K562 (cell line): ENCODE data around the gene MAP3K14. TPM values are rescaled to one million over a fixed set of nuclear protein-coding genes. Genes with fewer than 3 reads are reported as not detected.

ENCODE experiments used
- ATAC-seq: fragments of 200-7000 bp; cut with Tn5 transposase; 3 replicates; pipeline ENCODE4 v1.9.1; 2020; ENCODE audit warnings: moderate library complexity
- BruUV-seq: library from RNA; stranded (reverse); fragments of 400-500 nt; replicated peaks from 2 replicates; lab custom pipeline; 2021; lab: Mats Ljungman, UMichigan
- CTCF ChIA-PET: fragments of 300-600 bp; formaldehyde crosslinking; extraction: SDS; loops from one replicate; lab custom pipeline; 2021; ENCODE audit warnings: low intra/inter-chr PET ratio; lab: Yijun Ruan, JAX
- POLR2A ChIA-PET: fragments of 300-600, 350-650 bp; sonication (Branson Sonifier 250); formaldehyde crosslinking; extraction: SDS; loops from one replicate; lab custom pipeline; 2021; ENCODE audit warnings: antibody characterized with exemption, inconsistent platforms; lab: Yijun Ruan, JAX
- DNase-seq, 4 experiments: peaks; one replicate each; pipeline versions ENCODE4 v3.0.0 to v3.0.0-alpha.2; 2011 to 2018; ENCODE audit warnings: low spot score in 3 of 4, mixed read lengths in 3 of 4; ENCODE audit errors: extremely low read depth in 1 of 4
- FAIRE-seq: peaks from 2 replicates; lab custom pipeline; 2011; peaks lifted over from hg19 to GRCh38; lab: Jason Lieb, UNC
- H2AFZ ChIP-seq: 2 replicates; pipeline ENCODE4 v1.6.0; 2011; ENCODE audit warnings: low read depth, low read length, control low read depth, inconsistent platforms
- H3K27ac ChIP-seq: fragments of 200-600 bp; 3 replicates; pipeline ENCODE4 v1.8.0; 2011; ENCODE audit warnings: low read depth, mild to moderate bottlenecking, control low read depth, inconsistent platforms, low read length, moderate library complexity, mixed read lengths; ENCODE audit errors: extremely low read depth
- H3K27me3 ChIP-seq, 2 experiments: fragments of 300-600 bp in 1 of 2; 2 replicates in 1 of 2; 3 replicates in 1 of 2; pipeline versions ENCODE4 v1.6.0 to v1.8.0; 2011; ENCODE audit warnings: inconsistent platforms in 2 of 2, low read length in 2 of 2, mild to moderate bottlenecking in 1 of 2, mixed read lengths in 1 of 2, moderate library complexity in 1 of 2; ENCODE audit not compliant: control insufficient read depth in 2 of 2, insufficient read depth in 2 of 2
- H3K36me3 ChIP-seq: fragments of 300-600 bp; 3 replicates; pipeline ENCODE4 v1.8.0; 2011; ENCODE audit warnings: mild to moderate bottlenecking, low read length, inconsistent platforms; ENCODE audit not compliant: control insufficient read depth, insufficient read depth
- H3K4me1 ChIP-seq, 2 experiments: fragments of 200-600 bp in 1 of 2; replicated peaks in 1 of 2; 2 replicates in 1 of 2; 3 replicates in 1 of 2; pipeline versions ENCODE4 v1.5.1 to v1.8.0; 2011; ENCODE audit warnings: inconsistent platforms in 2 of 2, low read length in 2 of 2, mild to moderate bottlenecking in 1 of 2, mixed read lengths in 1 of 2, moderate library complexity in 1 of 2; ENCODE audit not compliant: control insufficient read depth in 2 of 2, insufficient read depth in 2 of 2
- H3K4me2 ChIP-seq: 2 replicates; pipeline ENCODE4 v1.6.1; 2011; ENCODE audit warnings: low read length, control low read depth, inconsistent platforms, mixed read lengths; ENCODE audit not compliant: insufficient read depth
- H3K4me3 ChIP-seq: fragments of 200-600 bp; sonication (generic), shearing (Covaris generic); 2 replicates; pipeline ENCODE4 v1.5.1; 2016; ENCODE audit warnings: control low read depth, inconsistent platforms
- H3K79me2 ChIP-seq: fragments of 200-600 bp; 3 replicates; pipeline ENCODE4 v1.8.0; 2011; ENCODE audit warnings: low read length, inconsistent platforms; ENCODE audit not compliant: control insufficient read depth, insufficient read depth
- H3K9ac ChIP-seq, 2 experiments: 2 replicates each; pipeline versions ENCODE4 v1.6.0 to v1.6.1; 2011; ENCODE audit warnings: low read depth in 2 of 2, low read length in 2 of 2, control low read depth in 1 of 2, inconsistent platforms in 1 of 2, mild to moderate bottlenecking in 1 of 2, mixed read lengths in 1 of 2; ENCODE audit not compliant: insufficient read depth in 1 of 2
- H3K9me1 ChIP-seq: one replicate; pipeline ENCODE4 v1.6.0; 2011; ENCODE audit warnings: inconsistent platforms, mild to moderate bottlenecking, low read length, moderate library complexity; ENCODE audit not compliant: control insufficient read depth, insufficient read depth
- H3K9me3 ChIP-seq: replicated peaks from 2 replicates; pipeline ENCODE4 v1.5.1; 2011; ENCODE audit warnings: low read depth, low read length, inconsistent platforms; ENCODE audit not compliant: control insufficient read depth, insufficient read depth
- H4K20me1 ChIP-seq: replicated peaks from 2 replicates; pipeline ENCODE4 v1.6.1; 2011; ENCODE audit warnings: low read length, inconsistent platforms, mixed read lengths; ENCODE audit not compliant: control insufficient read depth, insufficient read depth
- BRCA1 ChIP-seq, 2 experiments: fragments of 450-650 bp in 1 of 2; sonication (generic) in 1 of 2; formaldehyde crosslinking in 1 of 2; IDR thresholded peaks; 2 replicates each; pipeline versions ENCODE4 v1.5.0 to v1.6.1; 2017 to 2020; ENCODE audit warnings: mild to moderate bottlenecking in 1 of 2, missing genetic modification reagents in 1 of 2
- CHD1 ChIP-seq: fragments of 200-600 bp; sonication (generic); IDR thresholded peaks from one replicate; pipeline ENCODE4 v1.6.1; 2012; ENCODE audit warnings: mild to moderate bottlenecking, moderate library complexity, low read length, inconsistent platforms
- GATAD2B ChIP-seq: fragments of 450-650 bp; IDR thresholded peaks from 2 replicates; pipeline ENCODE4 v1.6.1; 2017; ENCODE audit warnings: mild to moderate bottlenecking, borderline replicate concordance
- MLX ChIP-seq, 2 experiments: fragments of 450-650 bp in 1 of 2; sonication (generic) in 1 of 2; formaldehyde crosslinking; conservative IDR thresholded peaks; 2 replicates each; pipeline versions ENCODE4 v1.4.0 to v1.8.1; 2020 to 2022; ENCODE audit warnings: mild to moderate bottlenecking in 1 of 2, missing genetic modification reagents in 1 of 2
- POLR2G ChIP-seq: fragments of 200-400 bp; formaldehyde crosslinking; IDR thresholded peaks from 2 replicates; pipeline ENCODE4 v1.6.1; 2017; ENCODE audit warnings: low read depth, mild to moderate bottlenecking, antibody characterized with exemption, low read length, moderate library complexity
- RBM34 ChIP-seq: fragments of 200-400 bp; formaldehyde crosslinking; IDR thresholded peaks from 2 replicates; pipeline ENCODE4 v1.6.1; 2018; ENCODE audit warnings: low read length, borderline replicate concordance; ENCODE audit not compliant: insufficient read depth
- RBM39 ChIP-seq: fragments of 200-400 bp; formaldehyde crosslinking; optimal IDR thresholded peaks from 2 replicates; pipeline ENCODE3; 2018; ENCODE audit warnings: low read depth, low read length
- SMAD4 ChIP-seq: fragments of 250-450 bp; sonication (Bioruptor Pico); conservative IDR thresholded peaks from 2 replicates; pipeline ENCODE4 v1.8.0; 2021; ENCODE audit warnings: inconsistent platforms, mild to moderate bottlenecking, moderate library complexity
- SOX6 ChIP-seq: fragments of 450-650 bp; IDR thresholded peaks from 2 replicates; pipeline ENCODE4 v1.6.1; 2014; ENCODE audit warnings: mild to moderate bottlenecking
- TCF7 ChIP-seq: sonication (generic); IDR thresholded peaks from 2 replicates; pipeline ENCODE4 v1.6.1; 2016; ENCODE audit warnings: antibody characterized with exemption, borderline replicate concordance
- TRIM24 ChIP-seq, 2 experiments: fragments of 450-650 bp; IDR thresholded peaks; 2 replicates each; pipeline ENCODE4 v1.6.1; 2016
- ZNF224 ChIP-seq: sonication (generic); formaldehyde crosslinking; IDR thresholded peaks from 2 replicates; pipeline ENCODE4 v1.8.0; 2022; ENCODE audit warnings: mild to moderate bottlenecking, missing genetic modification reagents
- ZNF347 ChIP-seq: fragments of 450-650 bp; formaldehyde crosslinking; IDR thresholded peaks from 2 replicates; pipeline ENCODE4 v1.4.0; 2020; ENCODE audit warnings: low read depth, mild to moderate bottlenecking, moderate library complexity
- ZNF445 ChIP-seq: fragments of 250-450 bp; sonication (Bioruptor Pico); IDR thresholded peaks from 2 replicates; pipeline ENCODE4 v1.4.0; 2020; ENCODE audit warnings: low read depth, mild to moderate bottlenecking, moderate library complexity
- ZNF639 ChIP-seq, 2 experiments: fragments of 200-800 bp in 1 of 2; sonication (Bioruptor generic) in 1 of 2; sonication (generic) in 1 of 2; formaldehyde crosslinking in 1 of 2; IDR thresholded peaks in 1 of 2; conservative IDR thresholded peaks in 1 of 2; 2 replicates each; pipeline versions ENCODE4 v1.5.0 to v1.6.1; 2016 to 2020; ENCODE audit warnings: missing compliant biosample characterization in 1 of 2, missing genetic modification characterization in 1 of 2, missing genetic modification reagents in 1 of 2
- WGBS: fragments of 100-300 bp; shearing (Covaris generic); methylation state at CpG from one replicate; pipeline ENCODE4 v1.1.6; 2016; ENCODE audit warnings: low coverage, mixed read lengths; ENCODE audit not compliant: insufficient coverage; ENCODE audit errors: missing lambda C conversion rate; 5-methylcytosine and 5-hydroxymethylcytosine counted together
- in situ Hi-C: fragments of 300-500 bp; cut with MboI; formaldehyde crosslinking; loops from 4 replicates; pipeline ENCODE4 v1.15.0; 2018; ENCODE audit warnings: inconsistent platforms, mixed read lengths
- intact Hi-C: fragments of 100-400 bp; cut with micrococcal nuclease; formaldehyde crosslinking; loops from 2 replicates; pipeline ENCODE4 v1.14.2; 2022
- polyA plus RNA-seq, 8 experiments: library from polyadenylated mRNA; depleted of rRNA in 4 of 8; stranded (reverse) in 5 of 8; unstranded in 3 of 8; fragments of >200 nt; fragmentation: Nextera tagmentation in 2 of 8; fragmentation: Illumina TruSeq in 1 of 8; extraction: Ambion mirVana in 2 of 8; extraction: Trizol in 1 of 8; gene quantifications; 2 replicates each; pipeline versions ENCODE4 v1.2.1 to v1.2.3, GENCODE V29; 2011 to 2014; ENCODE audit warnings: inconsistent platforms in 1 of 8, missing spikeins in 1 of 8
- total RNA-seq, 7 experiments: library from RNA; depleted of rRNA in 6 of 7; stranded (reverse); fragments of >200 nt in 6 of 7; fragmentation: Illumina TruSeq in 2 of 7; extraction: Trizol in 2 of 7; gene quantifications; 2 replicates each; pipeline versions ENCODE4 v1.2.1 to v1.2.3, GENCODE V29; 2011 to 2021; ENCODE audit warnings: low replicate concordance in 1 of 7

MAP3K14 gene
- total and polyA plus RNA-seq, 9 of the 15 experiments (the other 6 are each of a cell fraction or from before 2014, with no cell fraction given) = 0.45 to 8.7 (median 3.2) TPM

GRCh38 chr17:45277992-45278391 is 38.8 kb downstream of the MAP3K14 start:
- no TSS peak for BruUV-seq
- POLR2A ChIA-PET = interaction anchor here (0.6 to 3.6 kb wide), 12 partner anchors 10 to 129 kb away, joined by 3 to 16 read pairs (median 4); partner anchors contain the start of genes HEXIM1 and MAP3K14
- peak overlapping the region; percentile 20; the same call in 1 of the 2 replicates for H3K4me2 ChIP-seq

More at GRCh38 chr17:45277992-45278391, 38.8 kb downstream of the MAP3K14 start:
- peaks cover 9 to 12% of the 10 kb centered on the region in 2 experiments; a peak in 3 of 5 replicates for H3K4me1 ChIP-seq
- no peak for TF ChIP-seq BRCA1 (IDR thresholded peaks at IDR 0.05)
- TF ChIP-seq BRCA1 (CRISPR knock-in tag; IDR thresholded peaks at IDR 0.05) = no peak
- no peak for TF ChIP-seq GATAD2B
- TF ChIP-seq RBM34 = no peak
- no peak for TF ChIP-seq SOX6
- TF ChIP-seq ZNF347 (CRISPR knock-in tag) = no peak
- TF ChIP-seq TCF7 = no peak
- no peak for TF ChIP-seq CHD1
- TF ChIP-seq TRIM24 (IDR thresholded peaks at IDR 0.05) = no peak
- no peak for TF ChIP-seq MLX (CRISPR knock-in tag; conservative IDR thresholded peaks at IDR 0.05)
- no peak for TF ChIP-seq ZNF639 (CRISPR knock-in tag; conservative IDR thresholded peaks at IDR 0.05 in 1 of 2, IDR thresholded peaks at IDR 0.05 in 1 of 2)
- no peak for TF ChIP-seq ZNF224 (CRISPR knock-in tag)
- TF ChIP-seq SMAD4 (CRISPR knock-in tag) = no peak
- TF ChIP-seq ZNF445 (CRISPR knock-in tag) = no peak
- TF ChIP-seq RBM39 = no peak
- TF ChIP-seq POLR2G = no peak
- TF ChIP-seq, all 486 proteins: peak for 0
- Histone ChIP-seq H3K79me2 (no peaks in the 10 kb centered on the region), H3K27ac (peak overlapping the region; percentile 23; the same call in 1 of the 3 replicates), H3K9ac (no peak overlapping the region), H3K27me3 (no peaks in the 10 kb centered on the region), H4K20me1 (peaks cover 5% of the 10 kb centered on the region), H2AFZ (no peak overlapping the region), H3K4me3 (no peak overlapping the region), H3K9me1 (no peaks in the 10 kb centered on the region), H3K36me3 (peaks cover 23% of the 10 kb centered on the region; the same call in 2 of the 3 replicates), H3K9me3 (no peaks in the 10 kb centered on the region)
- FAIRE-seq (no peak), ATAC-seq (no peak), DNase-seq (no peak)
- intact Hi-C loops (loop anchor here (1.0 to 5.0 kb wide), 3 partner anchors 34 to 107 kb away; no protein-coding TSS in a partner anchor), in situ Hi-C loops (loop anchor here (5.0 kb wide), 1 partner anchor 109 kb away; no protein-coding TSS in a partner anchor)
- CTCF ChIA-PET = interaction anchor here (1.6 to 5.2 kb wide), 3 partner anchors 105 to 117 kb away, joined by 8 to 77 read pairs (median 10); no protein-coding TSS in a partner anchor
- 62% methylated on average over 7 of the region's 7 CpGs for WGBS
